Lower leg skin (tissue), 4 donors: ENCODE results near the gene MAGEB2. TPM values are rescaled to one million over a fixed set of nuclear protein-coding genes. Genes with fewer than 3 reads are reported as not detected.

Experiments used
- DNase-seq, 2 donors: peaks; one replicate each; pipeline ENCODE4 v3.0.0-alpha.2; 2019; ENCODE audit warnings: low spot score in 2 of 2
- H3K4me3 ChIP-seq: fragments of 200-600 bp; sonication (generic); 2 replicates; pipeline ENCODE4 v1.5.1; 2017; ENCODE audit warnings: mild to moderate bottlenecking, low read depth; ENCODE audit not compliant: poor library complexity, severe bottlenecking
- POLR2A ChIP-seq, 2 donors: fragments of 450-650 bp; IDR thresholded peaks; one replicate each; pipeline ENCODE4 v1.6.1; 2016 to 2017; ENCODE audit warnings: antibody characterized with exemption in 2 of 2, mild to moderate bottlenecking in 1 of 2, moderate library complexity in 1 of 2
- WGBS, 2 donors: methylation state at CpG; one replicate each; pipeline ENCODE4 v1.1.5; 2018; 5-methylcytosine and 5-hydroxymethylcytosine counted together
- intact Hi-C: fragments of 100-400 bp; cut with DNase I; formaldehyde crosslinking; loops from one replicate; pipeline ENCODE4 v1.15.0; 2023; ENCODE audit warnings: low total_unique reads
- total RNA-seq, 4 donors: library from RNA; depleted of rRNA; stranded (reverse); fragments of >200 nt; gene quantifications; one replicate each; pipeline ENCODE4 v1.1.0, GENCODE V29; 2016
- TF ChIP-seq, protein P1 (sequence below), 3 donors: fragments of 450-650 bp; IDR thresholded peaks; one replicate each; pipeline ENCODE4 v1.5.1; 2016; ENCODE audit warnings: antibody characterized with exemption in 3 of 3, mild to moderate bottlenecking in 3 of 3, moderate library complexity in 2 of 3

The MAGEB2 gene
- total RNA-seq, 4 donors from 2014 or later, result not detected

- TF ChIP-seq, protein P1, sequence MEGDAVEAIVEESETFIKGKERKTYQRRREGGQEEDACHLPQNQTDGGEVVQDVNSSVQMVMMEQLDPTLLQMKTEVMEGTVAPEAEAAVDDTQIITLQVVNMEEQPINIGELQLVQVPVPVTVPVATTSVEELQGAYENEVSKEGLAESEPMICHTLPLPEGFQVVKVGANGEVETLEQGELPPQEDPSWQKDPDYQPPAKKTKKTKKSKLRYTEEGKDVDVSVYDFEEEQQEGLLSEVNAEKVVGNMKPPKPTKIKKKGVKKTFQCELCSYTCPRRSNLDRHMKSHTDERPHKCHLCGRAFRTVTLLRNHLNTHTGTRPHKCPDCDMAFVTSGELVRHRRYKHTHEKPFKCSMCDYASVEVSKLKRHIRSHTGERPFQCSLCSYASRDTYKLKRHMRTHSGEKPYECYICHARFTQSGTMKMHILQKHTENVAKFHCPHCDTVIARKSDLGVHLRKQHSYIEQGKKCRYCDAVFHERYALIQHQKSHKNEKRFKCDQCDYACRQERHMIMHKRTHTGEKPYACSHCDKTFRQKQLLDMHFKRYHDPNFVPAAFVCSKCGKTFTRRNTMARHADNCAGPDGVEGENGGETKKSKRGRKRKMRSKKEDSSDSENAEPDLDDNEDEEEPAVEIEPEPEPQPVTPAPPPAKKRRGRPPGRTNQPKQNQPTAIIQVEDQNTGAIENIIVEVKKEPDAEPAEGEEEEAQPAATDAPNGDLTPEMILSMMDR (IDR thresholded peaks at IDR 0.05), result no peak
- TF ChIP-seq POLR2A (IDR thresholded peaks at IDR 0.05), result no peak
- DNase-seq, result no peak
- intact Hi-C loops, result no loop called here
- H3K4me3 ChIP-seq, result no peak overlapping the region
- 79 to 100% methylated on average over 1 of the region's 1 CpG for WGBS, 2 donors
Observed at GRCh38 chrX:30253257-30253656, 37.9 kb downstream of the MAGEB2 start.

GRCh38 chrX:30259927-30260326 lies 44.6 kb downstream of the MAGEB2 start:
- DNase-seq, result no peak
- no peak for TF ChIP-seq POLR2A (IDR thresholded peaks at IDR 0.05)
- TF ChIP-seq, protein P1 (IDR thresholded peaks at IDR 0.05), result no peak
- intact Hi-C loops, result no loop called here

DNA sequence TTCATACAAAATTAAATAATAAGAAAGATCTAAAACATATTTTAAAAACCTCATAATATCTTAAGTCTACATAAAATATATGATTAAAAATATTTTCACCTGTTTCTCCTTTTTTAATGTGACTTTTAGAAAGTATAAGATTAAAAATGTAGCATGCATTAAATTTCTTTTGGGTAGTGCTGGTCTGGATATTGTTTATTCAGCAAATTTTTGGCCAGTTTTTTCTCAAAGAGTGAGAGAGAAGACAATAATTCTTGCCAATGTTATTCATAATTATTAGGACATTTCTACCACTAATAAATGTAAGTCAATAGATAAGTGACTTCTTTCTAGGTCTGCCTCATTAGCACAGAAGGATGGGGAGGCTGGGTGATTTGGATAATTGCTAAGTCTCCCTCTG lies 45.6 kb downstream of the MAGEB2 start:
- no peak overlapping the region for H3K4me3 ChIP-seq
- intact Hi-C loops, result no loop called here
- DNase-seq, result no peak
- TF ChIP-seq POLR2A (IDR thresholded peaks at IDR 0.05), result no peak
- TF ChIP-seq, protein P1 (IDR thresholded peaks at IDR 0.05), result no peak

More at GRCh38 chrX:30259927-30260326, 44.6 kb downstream of the MAGEB2 start:
- no peak overlapping the region for H3K4me3 ChIP-seq
- WGBS, 2 donors, result 57 to 69% methylated on average over 2 of the region's 2 CpGs

- 76 to 97% methylated on average over 1 of the region's 1 CpG for WGBS, 2 donors
Observed at GRCh38 chrX:30262763-30263162, 47.4 kb downstream of the MAGEB2 start.

More at GRCh38 chrX:30262763-30263162, 47.4 kb downstream of the MAGEB2 start:
- DNase-seq, result no peak
- no peak overlapping the region for H3K4me3 ChIP-seq
- TF ChIP-seq, protein P1 (IDR thresholded peaks at IDR 0.05), result no peak
- TF ChIP-seq POLR2A (IDR thresholded peaks at IDR 0.05), result no peak
- intact Hi-C loops, result no loop called here

Other genes starting within 250 kb of the MAGEB2 start
- gene MAGEB3, start 15.1 kb downstream of the MAGEB2 start, total RNA-seq, result not detected
- gene MAGEB4, start 26.4 kb downstream of the MAGEB2 start, total RNA-seq, result not detected
- not detected for gene MAGEB1, start 31.6 kb downstream of the MAGEB2 start, total RNA-seq
- not detected for gene NR0B1, start 93.8 kb downstream of the MAGEB2 start, total RNA-seq